Measurements from ENCODE around the gene RASSF7.

GRCh38 chr11:586376-587316 is 25.9 kb downstream of the RASSF7 start:
- TF ChIP-seq CTCF (IDR thresholded peaks at IDR 0.05; ENCODE audit: low read length), result no peak
- TF ChIP-seq EZH2 (IDR thresholded peaks at IDR 0.05; ENCODE audit: borderline replicate concordance, low read length), result no peak
